ENCODE measurements around the gene CPNE6.
A peak's percentile ranks its signal among the peaks of the same experiment; 100 is the strongest.
"Not testable (repeated sequence)": the region's sequence is repeated elsewhere in the genome, so short reads cannot be mapped to it uniquely, and the experiment has no call there.

Gene CPNE6

GRCh38 chr14:24037658-24038037, 33.7 kb upstream of the CPNE6 start:
- no peak overlapping the region for H3K4me3 Mint-ChIP-seq
- H3K36me3 Mint-ChIP-seq (ENCODE audit: low read depth) = no peaks in the 10 kb centered on the region
- peaks cover 16% of the 10 kb centered on the region for H3K27me3 Mint-ChIP-seq (ENCODE audit: low read depth, poor library complexity)
- no peak for DNase-seq
- H3K9me3 Mint-ChIP-seq = peaks cover 11% of the 10 kb centered on the region
- H3K27ac Mint-ChIP-seq = no peak overlapping the region
- H3K4me1 Mint-ChIP-seq = peaks cover 8% of the 10 kb centered on the region
- TF ChIP-seq CTCF (IDR thresholded peaks at IDR 0.05) = no peak

GRCh38 chr14:24038686-24039085, 32.7 kb upstream of the CPNE6 start:
- Mint-ChIP-seq H3K36me3 (ENCODE audit: low read depth) (no peaks in the 10 kb centered on the region), H3K27me3 (ENCODE audit: low read depth, poor library complexity) (peaks cover 18% of the 10 kb centered on the region), H3K4me1 (peaks cover 8% of the 10 kb centered on the region), H3K27ac (no peak overlapping the region), H3K4me3 (no peak overlapping the region), H3K9me3 (peaks cover 4% of the 10 kb centered on the region)
- no peak for DNase-seq
- no peak for TF ChIP-seq CTCF (IDR thresholded peaks at IDR 0.05)

GRCh38 chr14:24040692-24041091, 30.7 kb upstream of the CPNE6 start:
- H3K4me1 Mint-ChIP-seq = peaks cover 8% of the 10 kb centered on the region

GRCh38 chr14:24042746-24043145, 28.6 kb upstream of the CPNE6 start:
- DNase-seq = no peak
- H3K36me3 Mint-ChIP-seq (ENCODE audit: low read depth) = no peaks in the 10 kb centered on the region
- H3K27ac Mint-ChIP-seq = no peak overlapping the region
- no peaks in the 10 kb centered on the region for H3K4me1 Mint-ChIP-seq
- TF ChIP-seq CTCF (IDR thresholded peaks at IDR 0.05) = no peak
- H3K4me3 Mint-ChIP-seq = no peak overlapping the region
- no peaks in the 10 kb centered on the region for H3K9me3 Mint-ChIP-seq
- peaks cover 28% of the 10 kb centered on the region for H3K27me3 Mint-ChIP-seq (ENCODE audit: low read depth, poor library complexity)

More at GRCh38 chr14:24040692-24041091, 30.7 kb upstream of the CPNE6 start:
- Mint-ChIP-seq H3K27me3 (ENCODE audit: low read depth, poor library complexity) (peaks cover 21% of the 10 kb centered on the region), H3K4me3 (no peak overlapping the region), H3K9me3 (no peaks in the 10 kb centered on the region), H3K36me3 (ENCODE audit: low read depth) (no peaks in the 10 kb centered on the region), H3K27ac (no peak overlapping the region)
- no peak for TF ChIP-seq CTCF (IDR thresholded peaks at IDR 0.05)
- DNase-seq = no peak

GRCh38 chr14:24049002-24049401, 22.4 kb upstream of the CPNE6 start:
- not testable (repeated sequence) for H3K4me3 Mint-ChIP-seq; H3K36me3 Mint-ChIP-seq (ENCODE audit: low read depth); H3K9me3 Mint-ChIP-seq; H3K27ac Mint-ChIP-seq; DNase-seq
- H3K4me1 Mint-ChIP-seq = peaks cover 16% of the 10 kb centered on the region
- peaks cover 60% of the 10 kb centered on the region for H3K27me3 Mint-ChIP-seq (ENCODE audit: low read depth, poor library complexity)

- not testable (repeated sequence) for H3K27ac Mint-ChIP-seq; H3K36me3 Mint-ChIP-seq (ENCODE audit: low read depth); H3K9me3 Mint-ChIP-seq; DNase-seq
- H3K27me3 Mint-ChIP-seq (ENCODE audit: low read depth, poor library complexity) = peaks cover 66% of the 10 kb centered on the region
- H3K4me3 Mint-ChIP-seq = peak overlapping the region; percentile 83
- H3K4me1 Mint-ChIP-seq = peaks cover 16% of the 10 kb centered on the region
Observed at GRCh38 chr14:24050753-24051152, 20.6 kb upstream of the CPNE6 start.

- Mint-ChIP-seq H3K36me3 (ENCODE audit: low read depth) (no peaks in the 10 kb centered on the region), H3K4me1 (peaks cover 16% of the 10 kb centered on the region), H3K9me3 (no peaks in the 10 kb centered on the region), H3K27ac (no peak overlapping the region), H3K27me3 (ENCODE audit: low read depth, poor library complexity) (peaks cover 65% of the 10 kb centered on the region), H3K4me3 (peak overlapping the region; percentile 83)
- DNase-seq = no peak
- TF ChIP-seq CTCF (IDR thresholded peaks at IDR 0.05) = no peak
Observed at GRCh38 chr14:24051176-24051788, 20.1 kb upstream of the CPNE6 start.
